Renal cortical epithelial cell (primary cell): ENCODE data around the gene PTPRA. TPM values are rescaled to one million over a fixed set of nuclear protein-coding genes. Genes with fewer than 3 reads are reported as not detected.
A peak's percentile ranks its signal among the peaks of the same experiment; 100 is the strongest.
"Not testable (repeated sequence)": the region's sequence is repeated elsewhere in the genome, so short reads cannot be mapped to it uniquely, and the experiment has no call there.

ENCODE experiments used
- DNase-seq: peaks from one replicate; pipeline ENCODE4 v3.0.0-alpha.2; 2011; ENCODE audit warnings: low read depth
- total RNA-seq: library from RNA; depleted of rRNA; stranded (reverse); fragments of >200 nt; gene quantifications from 2 replicates; pipeline ENCODE4 v1.2.3, GENCODE V29; 2014

Gene PTPRA
- total RNA-seq, result 31.3 and 50.6 TPM in 2 replicates

- DNase-seq, result peak; percentile 69
Observed at GRCh38 chr20:2873010-2873746, at the start of gene PTPRA. TSS of gene PTPRA (plus strand) at chr20:2873481. CDS start at chr20:2964278, 90,797 bp downstream.

- no peak for DNase-seq
Observed at GRCh38 chr20:2825761-2826160, 47.5 kb upstream of the PTPRA start.

- no peak for DNase-seq
Observed at GRCh38 chr20:2826655-2827054, 46.6 kb upstream of the PTPRA start.

GRCh38 chr20:2829376-2829775, 43.9 kb upstream of the PTPRA start:
- no peak for DNase-seq

- not testable (repeated sequence) for DNase-seq
Observed at GRCh38 chr20:2831206-2831605, 42.1 kb upstream of the PTPRA start.

GRCh38 chr20:2833761-2834160, 39.5 kb upstream of the PTPRA start:
- DNase-seq, result no peak

GRCh38 chr20:2834401-2835110, 38.7 kb upstream of the PTPRA start:
- DNase-seq, result no peak

- DNase-seq, result no peak
Observed at GRCh38 chr20:2835331-2835796, 37.9 kb upstream of the PTPRA start.

GRCh38 chr20:2836035-2836434, 37.2 kb upstream of the PTPRA start:
- DNase-seq, result no peak

GRCh38 chr20:2837221-2837960, 35.9 kb upstream of the PTPRA start:
- DNase-seq, result no peak

GRCh38 chr20:2838170-2838797, 35.0 kb upstream of the PTPRA start:
- DNase-seq, result no peak

- DNase-seq, result no peak
Observed at GRCh38 chr20:2838847-2839671, 34.2 kb upstream of the PTPRA start.

GRCh38 chr20:2839732-2840137, 33.5 kb upstream of the PTPRA start:
- DNase-seq, result no peak

- peak; percentile 58 for DNase-seq
Observed at GRCh38 chr20:2840138-2840966, 32.9 kb upstream of the PTPRA start, which contains the start of the genes PCED1A and VPS16. TSS of gene PCED1A (minus strand) at chr20:2840655. CDS start at chr20:2839912, 743 bp downstream. TSS of gene VPS16 (plus strand) at chr20:2840745. CDS start at chr20:2840775, 30 bp downstream.

- peak; percentile 15 for DNase-seq
Observed at GRCh38 chr20:2840967-2841531, 32.2 kb upstream of the PTPRA start.

GRCh38 chr20:2845607-2846006, 27.7 kb upstream of the PTPRA start:
- no peak for DNase-seq

GRCh38 chr20:2846698-2847097, 26.6 kb upstream of the PTPRA start:
- DNase-seq, result no peak

GRCh38 chr20:2847802-2848201, 25.5 kb upstream of the PTPRA start:
- no peak for DNase-seq

GRCh38 chr20:2849529-2849928, 23.8 kb upstream of the PTPRA start:
- no peak for DNase-seq

- DNase-seq, result no peak
Observed at GRCh38 chr20:2851086-2851485, 22.2 kb upstream of the PTPRA start.
